Measurements from ENCODE around the gene MOB3B. TPM values are rescaled to one million over a fixed set of nuclear protein-coding genes. Genes with fewer than 3 reads are reported as not detected.

The MOB3B gene
- total RNA-seq, 3 donors from 2014 or later (not counting 1 experiment from before 2014, with no cell fraction given), result 0.23 to 0.30 (median 0.28) TPM

- Histone ChIP-seq H3K4me3 (ENCODE audit: low read length) (no peak overlapping the region), H3K4me1 (ENCODE audit: control insufficient read depth, insufficient read depth, low read length) (no peaks in the 10 kb centered on the region), H3K36me3 (ENCODE audit: control insufficient read depth, insufficient read depth, low read length) (no peaks in the 10 kb centered on the region), H3K9me3 (ENCODE audit: control insufficient read depth, insufficient read depth, low read length) (no peaks in the 10 kb centered on the region), H3K27ac (ENCODE audit: low read length) (no peak overlapping the region), H3K27me3 (ENCODE audit: control insufficient read depth, insufficient read depth, low read length) (no peaks in the 10 kb centered on the region)
- Mint-ChIP-seq H3K4me1 (peaks cover 0 to 5% of the 10 kb centered on the region in 2 donors), H3K27me3 (ENCODE audit: low read depth in 2 of 2) (peaks cover 0 to 3% of the 10 kb centered on the region in 2 donors), H3K27ac (no peak overlapping the region), H3K4me3 (no peak overlapping the region), H3K36me3 (no peaks in the 10 kb centered on the region), H3K9me3 (peaks cover 0 to 2% of the 10 kb centered on the region in 2 donors)
- DNase-seq (no peak), ATAC-seq (no peak)
- intact Hi-C loops (cut with micrococcal nuclease), result no loop called here
- WGBS (ENCODE audit: insufficient coverage), result no CpG with 5 or more reads among the region's 1 CpG
- TF ChIP-seq CTCF (IDR thresholded peaks at IDR 0.05), result no peak
Measured at GRCh38 chr9:27491154-27491553, 38.5 kb downstream of the MOB3B start.

DNA sequence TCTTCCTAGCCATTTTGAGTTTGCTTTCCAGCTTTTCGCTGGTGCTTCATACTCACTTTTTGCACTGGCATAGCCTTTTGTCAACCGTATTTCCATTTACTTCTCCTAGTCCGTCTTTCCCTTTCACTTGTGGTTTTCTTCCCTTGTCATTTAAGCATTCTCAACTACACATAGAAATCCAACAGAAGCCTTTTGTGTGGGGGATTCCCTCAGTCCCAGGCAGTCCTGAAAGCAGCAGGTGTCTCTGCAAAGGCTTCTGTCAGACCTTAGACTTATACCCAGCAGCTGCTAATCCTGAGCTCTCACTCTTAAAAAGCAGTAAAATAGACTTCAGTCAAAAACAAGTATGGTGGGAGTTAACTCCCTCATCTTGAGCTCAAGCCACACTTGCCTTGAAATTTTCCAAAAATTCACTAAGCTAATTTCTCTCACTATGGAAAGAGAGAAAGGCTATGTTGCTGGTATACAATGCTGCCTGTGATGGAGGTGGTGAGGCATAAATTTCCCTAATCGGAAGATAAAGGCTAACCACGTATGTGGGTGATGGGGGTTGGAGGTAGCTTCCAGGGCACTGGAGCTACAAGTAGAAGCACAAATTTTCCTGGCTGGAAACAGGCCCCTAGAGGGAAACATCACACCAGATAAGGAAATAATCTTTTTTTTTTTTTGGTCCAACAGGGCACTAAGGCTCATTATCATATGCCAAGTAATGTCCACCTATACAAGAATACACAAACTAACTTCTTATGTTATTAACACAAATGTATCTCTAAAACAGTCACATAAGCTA, 40.3 kb downstream of the MOB3B start:
- no peak for TF ChIP-seq CTCF (IDR thresholded peaks at IDR 0.05)
- H3K27ac Mint-ChIP-seq, result no peak overlapping the region
- H3K4me3 Mint-ChIP-seq, result no peak overlapping the region
- no peaks in the 10 kb centered on the region for H3K36me3 ChIP-seq (ENCODE audit: control insufficient read depth, insufficient read depth, low read length)
- H3K4me1 ChIP-seq (ENCODE audit: control insufficient read depth, insufficient read depth, low read length), result peaks cover 10% of the 10 kb centered on the region
- no peak for ATAC-seq
- no peaks in the 10 kb centered on the region for H3K9me3 ChIP-seq (ENCODE audit: control insufficient read depth, insufficient read depth, low read length)
- no peak overlapping the region for H3K4me3 ChIP-seq (ENCODE audit: low read length)
- H3K36me3 Mint-ChIP-seq, result no peaks in the 10 kb centered on the region
- H3K27me3 ChIP-seq (ENCODE audit: control insufficient read depth, insufficient read depth, low read length), result no peaks in the 10 kb centered on the region
- intact Hi-C loops (cut with micrococcal nuclease), result no loop called here
- 47% methylated on average over 5 of the region's 5 CpGs for WGBS (ENCODE audit: insufficient coverage)
- H3K9me3 Mint-ChIP-seq, result peaks cover 0 to 2% of the 10 kb centered on the region in 2 donors
- no peak for DNase-seq
- peaks cover 0 to 3% of the 10 kb centered on the region in 2 donors for H3K27me3 Mint-ChIP-seq (ENCODE audit: low read depth in 2 of 2)
- H3K27ac ChIP-seq (ENCODE audit: low read length), result no peak overlapping the region
- peaks cover 15 to 17% of the 10 kb centered on the region in 2 donors for H3K4me1 Mint-ChIP-seq

- Mint-ChIP-seq H3K27me3 (ENCODE audit: low read depth in 2 of 2) (peaks cover 0 to 3% of the 10 kb centered on the region in 2 donors), H3K4me1 (peaks cover 15 to 17% of the 10 kb centered on the region in 2 donors)
Measured at GRCh38 chr9:27487927-27488326, 41.7 kb downstream of the MOB3B start.

More at GRCh38 chr9:27487927-27488326, 41.7 kb downstream of the MOB3B start:
- Histone ChIP-seq H3K4me3 (ENCODE audit: low read length) (no peak overlapping the region), H3K36me3 (ENCODE audit: control insufficient read depth, insufficient read depth, low read length) (no peaks in the 10 kb centered on the region), H3K27me3 (ENCODE audit: control insufficient read depth, insufficient read depth, low read length) (no peaks in the 10 kb centered on the region), H3K4me1 (ENCODE audit: control insufficient read depth, insufficient read depth, low read length) (peaks cover 14% of the 10 kb centered on the region), H3K27ac (ENCODE audit: low read length) (no peak overlapping the region), H3K9me3 (ENCODE audit: control insufficient read depth, insufficient read depth, low read length) (no peaks in the 10 kb centered on the region)
- no peaks in the 10 kb centered on the region for H3K36me3 Mint-ChIP-seq
- no peak for TF ChIP-seq CTCF (IDR thresholded peaks at IDR 0.05)
- peaks cover 0 to 2% of the 10 kb centered on the region in 2 donors for H3K9me3 Mint-ChIP-seq
- intact Hi-C loops (cut with micrococcal nuclease), result no loop called here
- ATAC-seq, result no peak
- 100% methylated on average over 1 of the region's 1 CpG for WGBS (ENCODE audit: insufficient coverage)
- H3K27ac Mint-ChIP-seq, result no peak overlapping the region
- DNase-seq, result no peak
- H3K4me3 Mint-ChIP-seq, result no peak overlapping the region

Measured in natural killer cell (primary cell).